Measurements from ENCODE around the gene SGCE.

GRCh38 chr7:94595717-94596116 is 60.2 kb downstream of the SGCE start:
- no peak for TF ChIP-seq CTCF (IDR thresholded peaks at IDR 0.05)
- no peak for TF ChIP-seq ZFX (IDR thresholded peaks at IDR 0.05; ENCODE audit: borderline replicate concordance)

Measured in 22Rv1 (cell line).